CD1c-positive myeloid dendritic cell (primary cell): ENCODE data around the gene CCDC187.

ENCODE experiments used
- DNase-seq: peaks from one replicate; pipeline ENCODE4 v3.0.0-alpha.2; 2016; ENCODE audit errors: extremely low spot score

The CCDC187 gene

GRCh38 chr9:136206602-136207275 lies 97.2 kb downstream of the CCDC187 start:
- DNase-seq: no peak

DNA sequence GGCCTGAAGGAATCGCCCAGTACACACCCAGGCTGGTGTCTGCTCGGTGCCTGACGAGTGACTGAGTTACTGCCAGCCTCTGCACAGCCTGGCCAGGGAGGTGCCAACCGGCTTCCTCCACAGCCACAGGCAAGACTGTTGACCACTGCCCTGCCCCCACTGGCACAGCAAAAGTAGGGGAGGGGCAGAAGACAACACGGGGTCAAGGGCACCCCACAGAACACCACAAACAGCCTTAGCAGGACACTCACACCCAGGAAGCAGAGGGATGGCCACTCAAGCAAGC lies 98.2 kb downstream of the CCDC187 start:
- DNase-seq: no peak

GRCh38 chr9:136204838-136205706 lies 98.8 kb downstream of the CCDC187 start, which contains the start of gene LHX3:
TSS of gene LHX3 (minus strand) at chr9:136205128. CDS start at chr9:136205012, 116 bp downstream.
- peak; percentile 34 for DNase-seq

GRCh38 chr9:136204145-136204805 lies 99.6 kb downstream of the CCDC187 start:
- DNase-seq: no peak

DNA sequence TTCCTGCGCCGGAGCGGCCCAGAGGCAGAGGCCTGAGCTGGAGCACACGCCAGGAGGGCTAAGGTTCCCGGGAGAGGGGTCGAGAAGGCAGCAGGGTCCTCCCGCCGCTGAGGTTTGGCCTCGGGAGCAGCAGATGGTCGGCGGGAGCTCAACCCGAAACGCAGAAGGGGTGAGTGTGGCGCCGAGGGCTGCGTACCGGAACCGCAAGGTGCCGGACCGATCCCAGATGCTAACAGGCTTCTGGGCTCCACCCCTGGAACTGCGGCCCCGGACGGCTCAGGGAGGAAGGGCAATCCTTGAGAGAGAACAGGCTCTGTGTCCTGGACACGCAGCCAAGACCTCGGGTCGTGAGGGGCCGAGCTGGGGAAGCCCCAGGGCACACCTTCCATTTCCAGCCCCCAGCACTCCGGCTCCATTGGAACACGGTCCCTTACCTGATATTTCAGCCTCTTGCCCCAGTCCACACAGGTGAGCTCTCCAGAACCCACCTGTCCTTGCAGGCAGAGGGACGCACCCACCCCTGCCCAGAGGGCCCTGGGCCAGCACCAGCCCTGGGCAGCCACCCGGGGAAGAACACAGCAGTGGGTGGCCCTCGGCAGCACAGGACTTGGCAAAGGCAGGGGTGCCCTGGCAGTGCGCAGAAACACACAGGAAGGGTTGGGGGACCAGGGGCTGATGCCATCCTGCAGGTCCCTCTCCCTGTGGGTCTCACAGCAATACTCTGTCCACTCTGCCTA lies 100.3 kb downstream of the CCDC187 start:
- no peak for DNase-seq

GRCh38 chr9:136202454-136203407 lies 101.2 kb downstream of the CCDC187 start:
- no peak for DNase-seq

DNA sequence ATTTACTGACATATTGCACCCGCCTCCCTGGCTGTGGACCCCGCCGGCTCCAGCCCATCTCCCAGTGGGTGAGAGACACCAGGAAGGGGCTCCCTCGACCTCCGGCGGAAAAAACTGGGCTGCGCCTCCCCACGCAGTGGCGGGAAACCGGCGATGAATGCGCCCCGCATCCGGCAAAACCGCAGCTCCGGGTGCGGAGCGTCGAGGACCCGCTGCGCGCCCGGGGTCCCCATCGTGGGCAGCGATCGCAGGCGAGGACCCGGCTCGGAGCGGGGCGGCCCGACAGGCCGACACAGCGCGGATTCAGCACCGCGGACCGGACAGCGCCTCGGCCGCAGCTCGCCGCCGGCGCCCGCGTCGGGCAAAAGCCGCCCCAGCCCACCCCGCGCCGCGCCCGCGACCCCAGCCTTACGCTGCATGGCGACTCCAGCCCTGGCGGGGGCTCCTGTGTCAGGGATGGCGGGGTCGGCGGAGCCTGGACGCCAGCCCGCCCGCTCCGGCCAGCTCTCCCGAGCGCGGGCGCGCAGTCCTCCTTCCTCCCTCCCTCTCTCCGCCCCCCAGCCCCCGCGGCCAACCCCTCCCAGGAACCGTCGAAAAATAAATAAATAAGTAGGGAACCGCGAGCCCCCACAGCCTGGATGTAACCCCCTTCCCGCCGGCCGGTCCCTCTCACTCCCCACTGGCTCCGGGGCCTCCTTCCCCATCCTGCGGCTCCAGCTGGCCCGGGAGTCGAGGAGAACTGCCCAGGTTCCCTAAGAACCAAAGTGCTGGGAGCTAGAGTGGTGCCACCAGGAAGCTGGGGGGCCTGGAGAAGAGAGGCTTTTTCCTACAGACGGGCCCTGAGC lies 102.1 kb downstream of the CCDC187 start:
- no peak for DNase-seq

DNA sequence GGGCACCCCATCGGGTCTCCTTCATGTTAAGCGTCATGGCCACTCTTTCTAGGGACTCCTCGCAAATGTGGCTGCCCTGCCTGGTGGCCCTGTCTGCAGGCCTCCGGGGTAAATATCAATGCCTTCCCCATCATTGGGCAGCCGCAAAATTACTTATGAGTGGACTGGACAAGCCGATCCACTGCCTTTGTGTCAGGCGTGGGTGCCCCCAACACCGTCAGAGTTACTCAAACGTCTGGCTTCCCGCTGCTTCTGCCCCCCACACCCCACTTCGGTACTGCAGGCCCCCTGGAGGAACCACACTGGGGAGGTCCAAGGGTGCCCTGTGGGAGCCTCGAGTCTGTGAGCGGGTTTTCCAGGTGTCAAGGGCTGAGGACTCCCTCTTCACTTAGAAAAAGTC lies 102.7 kb downstream of the CCDC187 start:
- no peak for DNase-seq

GRCh38 chr9:136200424-136200823 lies 103.5 kb downstream of the CCDC187 start:
- no peak for DNase-seq
